IMR-90 (cell line): ENCODE measurements around the gene EIF2B5.

Source experiments
- CTCF ChIP-seq: conservative IDR thresholded peaks from 2 replicates; pipeline ENCODE4 v1.5.1; 2012; ENCODE audit warnings: mild to moderate bottlenecking, low read depth, low read length, improper control_type of control experiment
- MAFK ChIP-seq: IDR thresholded peaks from 2 replicates; pipeline ENCODE4 v1.6.1; 2012; ENCODE audit warnings: low read depth, low read length, improper control_type of control experiment
- MAZ ChIP-seq: IDR thresholded peaks from 2 replicates; pipeline ENCODE4 v1.6.1; 2012; ENCODE audit warnings: low read depth, mild to moderate bottlenecking, low read length, improper control_type of control experiment, moderate library complexity, borderline replicate concordance
- MXI1 ChIP-seq: IDR thresholded peaks from 2 replicates; pipeline ENCODE4 v1.6.1; 2012; ENCODE audit warnings: low read depth, mild to moderate bottlenecking, low read length, moderate library complexity, borderline replicate concordance
- POLR2A ChIP-seq: IDR thresholded peaks from 2 replicates; pipeline ENCODE4 v1.6.1; 2012; ENCODE audit warnings: mild to moderate bottlenecking, low read depth, low read length
- RCOR1 ChIP-seq: IDR thresholded peaks from 2 replicates; pipeline ENCODE4 v1.6.1; 2012; ENCODE audit warnings: mild to moderate bottlenecking, low read length, improper control_type of control experiment; ENCODE audit not compliant: insufficient replicate concordance
- RFX5 ChIP-seq: IDR thresholded peaks from 2 replicates; pipeline ENCODE4 v1.8.0; 2012; ENCODE audit warnings: low read depth, mild to moderate bottlenecking, low read length, moderate library complexity

- TF ChIP-seq CTCF = no peak
- TF ChIP-seq MAZ = no peak
- no peak for TF ChIP-seq RCOR1
- no peak for TF ChIP-seq POLR2A
- no peak for TF ChIP-seq RFX5
- no peak for TF ChIP-seq MXI1
- no peak for TF ChIP-seq MAFK
Measured at GRCh38 chr3:184167786-184168185, 32.6 kb downstream of the EIF2B5 start.
